ENCODE measurements around the gene CDK11A.

GRCh38 chr1:1755426-1755825, 31.3 kb upstream of the CDK11A start:
- TF ChIP-seq CTCF (optimal IDR thresholded peaks at IDR 0.05 in 1 of 3, IDR thresholded peaks at IDR 0.05 in 1 of 3, conservative IDR thresholded peaks at IDR 0.05 in 1 of 3; ENCODE audit: extremely low read depth in 1 of 3, insufficient read depth in 2 of 3, low read length in 3 of 3) (no peak), EZH2 (IDR thresholded peaks at IDR 0.05; ENCODE audit: low read length) (no peak)
